Pancreas (tissue), 10 donors: Measurements from ENCODE around the gene GAB2. TPM values are rescaled to one million over a fixed set of nuclear protein-coding genes. Genes with fewer than 3 reads are reported as not detected.
A peak's percentile ranks its signal among the peaks of the same experiment; 100 is the strongest.

Experiments
- ATAC-seq, 4 donors: fragments of 200-7000 bp; cut with Tn5 transposase; one replicate each; pipeline versions ENCODE4 v1.8.0 to v1.9.1; 2020; ENCODE audit warnings: mild to moderate bottlenecking in 4 of 4, moderate library complexity in 4 of 4
- DNase-seq, 6 donors: peaks; one replicate each; pipeline ENCODE4 v3.0.0-alpha.2; 2020
- FAIRE-seq: peaks from 2 replicates; lab custom pipeline; 2012; peaks lifted over from hg19 to GRCh38; lab: Jason Lieb, UNC
- H3K27ac ChIP-seq, 4 donors: fragments of 200-600 bp; sonication (generic); 1 replicate in 3 of 4; 2 replicates in 1 of 4; pipeline versions ENCODE4 v1.5.0 to v1.8.0; 2020
- H3K27me3 ChIP-seq, 4 donors: fragments of 200-600 bp; one replicate each; pipeline ENCODE4 v1.8.0; 2021
- H3K36me3 ChIP-seq, 3 donors: fragments of 200-600 bp; sonication (generic) in 1 of 3; one replicate each; pipeline versions ENCODE4 v1.5.0 to v1.8.0; 2020 to 2021
- H3K4me1 ChIP-seq, 3 donors: fragments of 200-600 bp; one replicate each; pipeline ENCODE4 v1.8.0; 2021
- H3K4me3 ChIP-seq, 4 donors: fragments of 200-600 bp; sonication (generic) in 2 of 4; one replicate each; pipeline versions ENCODE4 v1.5.0 to v1.8.0; 2020 to 2021
- H3K9me3 ChIP-seq, 4 donors: fragments of 200-600 bp; one replicate each; pipeline ENCODE4 v1.8.0; 2021
- WGBS, 2 donors: extraction: QIAGEN DNeasy Blood & Tissue Kit; methylation state at CpG; one replicate each; pipeline ENCODE4 v1.1.7; 2013; 5-methylcytosine and 5-hydroxymethylcytosine counted together
- intact Hi-C, 3 donors: fragments of 100-400 bp; cut with DNase I; formaldehyde crosslinking; loops; one replicate each; pipeline versions ENCODE4 v1.11.1 to v1.14.2; 2022
- polyA plus RNA-seq, 2 donors: library from polyadenylated mRNA; stranded (reverse); fragments of 200-250 nt; gene quantifications; one replicate each; pipeline ENCODE4 v1.2.3, GENCODE V29; 2013
- total RNA-seq, 6 donors: library from RNA; stranded (reverse); fragmentation: NEBNext Ultra II Directional in 4 of 6; extraction: Animal tissue kit (Norgen Biotek cat#: 25700) in 4 of 6; gene quantifications; one replicate each; pipeline versions ENCODE4 v1.2.1 to v1.2.4, GENCODE V29; 2021 to 2023
- TF ChIP-seq, protein P1 (sequence below), 4 donors: fragments of 200-600 bp; sonication (generic) in 3 of 4; IDR thresholded peaks; one replicate each; pipeline versions ENCODE4 v1.5.0 to v1.8.0; 2021; ENCODE audit warnings: antibody characterized with exemption in 4 of 4
- donor health status: healthy with polysubstance abuse.
- donor health status: DM: no; HTN: no; CAD: no; lungs with moderate emphysema.
- donor health status: DM: no; HTN: no; CAD: no.
- donor health status: control.
- donor health status: control.
- donor health status: Bipolar disorder and iron deficiency.
- donor health status: DM: yes; HTN: yes; CAD: no.
- donor health status: DM: no; HTN: no; CAD: no.
- donor health status: DM: no; HTN: no; CAD: no.
- donor health status: DM: yes; HTN: yes; CAD: no.

The GAB2 gene
- total and polyA plus RNA-seq, 8 donors, result 3.1 to 17.8 (median 9.4) TPM

DNA sequence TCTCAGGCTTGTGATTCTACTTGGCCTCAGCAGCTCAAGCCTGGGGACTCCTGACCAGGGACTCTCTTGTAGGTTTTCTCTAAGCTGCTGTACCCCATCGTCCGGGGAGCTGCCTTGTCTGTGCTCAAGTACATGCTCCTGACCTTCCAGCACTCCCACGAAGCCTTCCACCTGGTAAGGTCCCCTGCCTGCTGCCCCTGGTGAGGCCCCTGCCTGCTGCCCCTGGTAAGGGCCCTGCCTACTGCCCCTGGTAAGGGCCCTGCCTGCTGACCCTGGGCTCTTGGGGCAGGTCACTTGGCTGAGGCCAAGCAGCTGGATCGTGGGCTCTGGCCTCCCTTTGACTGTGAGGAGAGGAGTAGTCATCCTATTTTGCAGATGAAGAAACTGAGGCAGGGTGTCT, 217.6 kb downstream of the GAB2 start:
- Histone ChIP-seq H3K4me3 (no peak overlapping the region), H3K9me3 (no peaks in the 10 kb centered on the region), H3K27me3 (no peaks in the 10 kb centered on the region), H3K27ac (no peak overlapping the region), H3K4me1 (no peaks in the 10 kb centered on the region), H3K36me3 (peaks cover 0 to 6% (median 0%) of the 10 kb centered on the region in 3 donors)
- TF ChIP-seq, protein P1, sequence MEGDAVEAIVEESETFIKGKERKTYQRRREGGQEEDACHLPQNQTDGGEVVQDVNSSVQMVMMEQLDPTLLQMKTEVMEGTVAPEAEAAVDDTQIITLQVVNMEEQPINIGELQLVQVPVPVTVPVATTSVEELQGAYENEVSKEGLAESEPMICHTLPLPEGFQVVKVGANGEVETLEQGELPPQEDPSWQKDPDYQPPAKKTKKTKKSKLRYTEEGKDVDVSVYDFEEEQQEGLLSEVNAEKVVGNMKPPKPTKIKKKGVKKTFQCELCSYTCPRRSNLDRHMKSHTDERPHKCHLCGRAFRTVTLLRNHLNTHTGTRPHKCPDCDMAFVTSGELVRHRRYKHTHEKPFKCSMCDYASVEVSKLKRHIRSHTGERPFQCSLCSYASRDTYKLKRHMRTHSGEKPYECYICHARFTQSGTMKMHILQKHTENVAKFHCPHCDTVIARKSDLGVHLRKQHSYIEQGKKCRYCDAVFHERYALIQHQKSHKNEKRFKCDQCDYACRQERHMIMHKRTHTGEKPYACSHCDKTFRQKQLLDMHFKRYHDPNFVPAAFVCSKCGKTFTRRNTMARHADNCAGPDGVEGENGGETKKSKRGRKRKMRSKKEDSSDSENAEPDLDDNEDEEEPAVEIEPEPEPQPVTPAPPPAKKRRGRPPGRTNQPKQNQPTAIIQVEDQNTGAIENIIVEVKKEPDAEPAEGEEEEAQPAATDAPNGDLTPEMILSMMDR (IDR thresholded peaks at IDR 0.05), result no peak
- intact Hi-C loops, result no loop called here
- DNase-seq (peak in 1 of 6 donors; percentile 32), ATAC-seq (no peak), FAIRE-seq (no peak)
- WGBS, 2 donors, result 88 to 97% methylated on average over 4 of the region's 4 CpGs

- WGBS, 2 donors, result 93 to 96% methylated on average over 5 of the region's 5 CpGs
- intact Hi-C loops, result no loop called here
- Histone ChIP-seq H3K27ac (no peak overlapping the region), H3K9me3 (no peaks in the 10 kb centered on the region), H3K36me3 (peaks cover 0 to 6% (median 0%) of the 10 kb centered on the region in 3 donors), H3K4me1 (peaks cover 0 to 3% (median 0%) of the 10 kb centered on the region in 3 donors), H3K27me3 (no peaks in the 10 kb centered on the region), H3K4me3 (no peak overlapping the region)
- DNase-seq (no peak), FAIRE-seq (no peak), ATAC-seq (no peak)
- TF ChIP-seq, protein P1 (IDR thresholded peaks at IDR 0.05), result no peak
Measured at GRCh38 chr11:78199653-78200015, 218.0 kb downstream of the GAB2 start.

- ATAC-seq (no peak), DNase-seq (peak in 1 of 6 donors; percentile 41), FAIRE-seq (no peak)
- Histone ChIP-seq H3K27me3 (no peaks in the 10 kb centered on the region), H3K27ac (no peak overlapping the region), H3K4me3 (no peak overlapping the region), H3K4me1 (peaks cover 0 to 8% (median 2%) of the 10 kb centered on the region in 3 donors), H3K9me3 (no peaks in the 10 kb centered on the region), H3K36me3 (peaks cover 0 to 6% (median 0%) of the 10 kb centered on the region in 3 donors)
- WGBS, 2 donors, result 97% methylated on average over 6 of the region's 6 CpGs
- intact Hi-C loops, result no loop called here
- TF ChIP-seq, protein P1 (IDR thresholded peaks at IDR 0.05), result no peak
Measured at GRCh38 chr11:78199015-78199652, 218.5 kb downstream of the GAB2 start.

GRCh38 chr11:78197816-78198215, 219.8 kb downstream of the GAB2 start:
- H3K4me1 ChIP-seq, result peaks cover 3 to 20% (median 14%) of the 10 kb centered on the region in 3 donors
- 91 to 96% methylated on average over 8 of the region's 8 CpGs for WGBS, 2 donors
- H3K4me3 ChIP-seq, result no peak overlapping the region
- peak in 2 of 6 donors; percentile 43 to 46 for DNase-seq
- H3K36me3 ChIP-seq, result peaks cover 0 to 6% (median 0%) of the 10 kb centered on the region in 3 donors
- TF ChIP-seq, protein P1 (IDR thresholded peaks at IDR 0.05), result no peak
- no peak overlapping the region for H3K27ac ChIP-seq
- FAIRE-seq, result no peak
- ATAC-seq, result no peak
- H3K27me3 ChIP-seq, result no peaks in the 10 kb centered on the region
- H3K9me3 ChIP-seq, result no peaks in the 10 kb centered on the region
- intact Hi-C loops, result no loop called here

GRCh38 chr11:78196661-78197091, 220.9 kb downstream of the GAB2 start:
- H3K27me3 ChIP-seq, result no peaks in the 10 kb centered on the region
- 88 to 91% methylated on average over 40 of the region's 40 CpGs for WGBS, 2 donors
- no peaks in the 10 kb centered on the region for H3K9me3 ChIP-seq
- H3K27ac ChIP-seq, result no peak overlapping the region
- H3K36me3 ChIP-seq, result peaks cover 0 to 6% (median 0%) of the 10 kb centered on the region in 3 donors
- ATAC-seq (no peak), DNase-seq (peak in 1 of 6 donors; percentile 60), FAIRE-seq (no peak)
- H3K4me3 ChIP-seq, result no peak overlapping the region
- intact Hi-C loops, result no loop called here
- peaks cover 11 to 29% (median 21%) of the 10 kb centered on the region in 3 donors for H3K4me1 ChIP-seq
- TF ChIP-seq, protein P1 (IDR thresholded peaks at IDR 0.05), result no peak
